ENCODE data around the gene HDAC4. TPM values are rescaled to one million over a fixed set of nuclear protein-coding genes. Genes with fewer than 3 reads are reported as not detected.

The HDAC4 gene
- total RNA-seq, 1 experiment from 2014 or later = 11.3 TPM

GRCh38 chr2:239308661-239309397 lies 92.0 kb downstream of the HDAC4 start:
- Histone ChIP-seq H3K9me3 (replicated peaks) (no peaks in the 10 kb centered on the region), H3K4me3 (no peak overlapping the region), H3K36me3 (no peaks in the 10 kb centered on the region), H3K27me3 (no peaks in the 10 kb centered on the region), H3K27ac (no peak overlapping the region), H3K4me1 (peaks cover 30% of the 10 kb centered on the region)
- DNase-seq = peak in 1 of 2 experiments; percentile 4

GRCh38 chr2:239307921-239308613 lies 92.8 kb downstream of the HDAC4 start:
- DNase-seq = peak in 1 of 2 experiments; percentile 1
- Histone ChIP-seq H3K36me3 (no peaks in the 10 kb centered on the region), H3K9me3 (replicated peaks) (no peaks in the 10 kb centered on the region), H3K27me3 (no peaks in the 10 kb centered on the region), H3K4me3 (no peak overlapping the region), H3K27ac (no peak overlapping the region), H3K4me1 (peaks cover 37% of the 10 kb centered on the region)

GRCh38 chr2:239307221-239307569 lies 93.6 kb downstream of the HDAC4 start:
- peak in 1 of 2 experiments; percentile 0 for DNase-seq
- Histone ChIP-seq H3K27ac (no peak overlapping the region), H3K36me3 (no peaks in the 10 kb centered on the region), H3K4me3 (no peak overlapping the region), H3K27me3 (no peaks in the 10 kb centered on the region), H3K9me3 (replicated peaks) (no peaks in the 10 kb centered on the region), H3K4me1 (peaks cover 43% of the 10 kb centered on the region)

GRCh38 chr2:239306274-239307220 lies 94.3 kb downstream of the HDAC4 start:
- Histone ChIP-seq H3K4me1 (peaks cover 43% of the 10 kb centered on the region), H3K9me3 (replicated peaks) (no peaks in the 10 kb centered on the region), H3K27ac (no peak overlapping the region), H3K27me3 (no peaks in the 10 kb centered on the region), H3K36me3 (no peaks in the 10 kb centered on the region), H3K4me3 (no peak overlapping the region)
- DNase-seq = peak in 1 of 2 experiments; percentile 1

- peaks cover 36% of the 10 kb centered on the region for H3K4me1 ChIP-seq
- DNase-seq = peak in 1 of 2 experiments; percentile 1
- no peaks in the 10 kb centered on the region for H3K27me3 ChIP-seq
- no peaks in the 10 kb centered on the region for H3K9me3 ChIP-seq (replicated peaks)
- H3K36me3 ChIP-seq = no peaks in the 10 kb centered on the region
- H3K4me3 ChIP-seq = no peak overlapping the region
- no peak overlapping the region for H3K27ac ChIP-seq
Observed at GRCh38 chr2:239305771-239306170, 95.0 kb downstream of the HDAC4 start.

GRCh38 chr2:239305222-239305575 lies 95.6 kb downstream of the HDAC4 start:
- peaks cover 33% of the 10 kb centered on the region for H3K4me1 ChIP-seq
- no peak overlapping the region for H3K27ac ChIP-seq

GRCh38 chr2:239304533-239305221 lies 96.1 kb downstream of the HDAC4 start:
- H3K27ac ChIP-seq = peak overlapping the region; percentile 93

More at GRCh38 chr2:239305222-239305575, 95.6 kb downstream of the HDAC4 start:
- no peaks in the 10 kb centered on the region for H3K27me3 ChIP-seq
- no peaks in the 10 kb centered on the region for H3K36me3 ChIP-seq
- no peaks in the 10 kb centered on the region for H3K9me3 ChIP-seq (replicated peaks)
- peak in 1 of 2 experiments; percentile 0 for DNase-seq
- no peak overlapping the region for H3K4me3 ChIP-seq

GRCh38 chr2:239303711-239304532 lies 96.9 kb downstream of the HDAC4 start:
- peaks cover 44% of the 10 kb centered on the region for H3K4me1 ChIP-seq
- H3K9me3 ChIP-seq (replicated peaks) = no peaks in the 10 kb centered on the region
- peak overlapping the region; percentile 93 for H3K27ac ChIP-seq
- DNase-seq = peak; percentile 83 to 88
- H3K36me3 ChIP-seq = no peaks in the 10 kb centered on the region
- peak overlapping the region; percentile 37 for H3K4me3 ChIP-seq
- H3K27me3 ChIP-seq = no peaks in the 10 kb centered on the region

More at GRCh38 chr2:239304533-239305221, 96.1 kb downstream of the HDAC4 start:
- Histone ChIP-seq H3K36me3 (no peaks in the 10 kb centered on the region), H3K9me3 (replicated peaks) (no peaks in the 10 kb centered on the region), H3K4me3 (no peak overlapping the region), H3K27me3 (no peaks in the 10 kb centered on the region), H3K4me1 (peaks cover 39% of the 10 kb centered on the region)
- DNase-seq = peak in 1 of 2 experiments; percentile 2

GRCh38 chr2:239302808-239303557 lies 97.8 kb downstream of the HDAC4 start:
- peak overlapping the region; percentile 93 for H3K27ac ChIP-seq
- no peaks in the 10 kb centered on the region for H3K36me3 ChIP-seq
- peak; percentile 8 to 31 for DNase-seq
- peaks cover 44% of the 10 kb centered on the region for H3K4me1 ChIP-seq
- H3K4me3 ChIP-seq = no peak overlapping the region
- no peaks in the 10 kb centered on the region for H3K9me3 ChIP-seq (replicated peaks)
- H3K27me3 ChIP-seq = no peaks in the 10 kb centered on the region

- Histone ChIP-seq H3K9me3 (replicated peaks) (no peaks in the 10 kb centered on the region), H3K36me3 (no peaks in the 10 kb centered on the region), H3K4me1 (peaks cover 44% of the 10 kb centered on the region), H3K27me3 (no peaks in the 10 kb centered on the region), H3K4me3 (no peak overlapping the region), H3K27ac (no peak overlapping the region)
- DNase-seq = peak in 1 of 2 experiments; percentile 2
Observed at GRCh38 chr2:239302083-239302807, 98.6 kb downstream of the HDAC4 start.

- H3K9me3 ChIP-seq (replicated peaks) = no peaks in the 10 kb centered on the region
- H3K36me3 ChIP-seq = no peaks in the 10 kb centered on the region
- peaks cover 44% of the 10 kb centered on the region for H3K4me1 ChIP-seq
- H3K27ac ChIP-seq = no peak overlapping the region
- peak; percentile 30 to 47 for DNase-seq
- H3K27me3 ChIP-seq = no peaks in the 10 kb centered on the region
- no peak overlapping the region for H3K4me3 ChIP-seq
Observed at GRCh38 chr2:239300871-239301735, 99.7 kb downstream of the HDAC4 start.

- H3K27me3 ChIP-seq = no peaks in the 10 kb centered on the region
- DNase-seq = no peak
- no peak overlapping the region for H3K27ac ChIP-seq
- no peaks in the 10 kb centered on the region for H3K36me3 ChIP-seq
- peaks cover 40% of the 10 kb centered on the region for H3K4me1 ChIP-seq
- H3K9me3 ChIP-seq (replicated peaks) = no peaks in the 10 kb centered on the region
- no peak overlapping the region for H3K4me3 ChIP-seq
Observed at GRCh38 chr2:239300242-239300641, 100.6 kb downstream of the HDAC4 start.

Data from SJCRH30 (cell line).